A549 (cell line): Measurements from ENCODE around the gene MCOLN3. TPM values are rescaled to one million over a fixed set of nuclear protein-coding genes. Genes with fewer than 3 reads are reported as not detected.

ENCODE experiments used
- ATAC-seq, 2 experiments: fragments of 200-7000 bp in 1 of 2; fragments of >200 bp in 1 of 2; cut with Nextera tagmentation in 1 of 2; cut with Tn5 transposase in 1 of 2; 3 replicates each; pipeline versions ENCODE4 v1.8.0 to v1.9.1; 2018 to 2020; ENCODE audit warnings: mild to moderate bottlenecking in 1 of 2, moderate library complexity in 1 of 2
- CTCF ChIA-PET: fragments of 300-600 bp; sonication (Branson Sonifier 250); formaldehyde crosslinking; extraction: SDS; loops from one replicate; lab custom pipeline; 2021; ENCODE audit warnings: antibody characterized with exemption, inconsistent platforms; lab: Yijun Ruan, JAX
- POLR2A ChIA-PET: fragments of 350-600 bp; formaldehyde crosslinking; extraction: SDS; loops from one replicate; lab custom pipeline; 2021; ENCODE audit warnings: antibody characterized with exemption, inconsistent platforms; lab: Yijun Ruan, JAX
- DNase-seq, 2 experiments: peaks; one replicate each; pipeline versions ENCODE4 v3.0.0 to v3.0.0-alpha.2; 2011 to 2016; ENCODE audit warnings: low read depth in 1 of 2, low spot score in 1 of 2
- FAIRE-seq: peaks from 2 replicates; lab custom pipeline; 2011; peaks lifted over from hg19 to GRCh38; lab: Jason Lieb, UNC
- H3K27ac ChIP-seq, 2 experiments: fragments of >200 bp; sonication (Bioruptor Twin); formaldehyde crosslinking; 3 replicates each; pipeline ENCODE4 v1.5.1; 2016 to 2017
- H3K4me1 ChIP-seq: fragments of >200 bp; sonication (Bioruptor Twin); formaldehyde crosslinking; 3 replicates; pipeline ENCODE4 v1.6.1; 2016
- H3K4me2 ChIP-seq: fragments of >200 bp; sonication (Bioruptor Twin); formaldehyde crosslinking; 3 replicates; pipeline ENCODE4 v1.6.1; 2016
- H3K4me3 ChIP-seq: fragments of >200 bp; sonication (Bioruptor Twin); formaldehyde crosslinking; 3 replicates; pipeline ENCODE4 v1.5.1; 2016
- H3K9me3 ChIP-seq: fragments of >200 bp; sonication (Bioruptor Twin); formaldehyde crosslinking; 3 replicates; pipeline ENCODE4 v1.6.1; 2016
- CBX2 ChIP-seq: fragments of 200-600 bp; sonication (generic); IDR thresholded peaks from 2 replicates; pipeline ENCODE4 v1.6.1; 2016; ENCODE audit warnings: low read depth, mild to moderate bottlenecking, borderline replicate concordance
- CHD2 ChIP-seq: fragments of 150-350 bp; IDR thresholded peaks from 2 replicates; pipeline ENCODE4 v1.6.1; 2014; ENCODE audit warnings: low read length; ENCODE audit not compliant: partially characterized antibody
- CTCF ChIP-seq: fragments of >200 bp; sonication (Bioruptor Twin); formaldehyde crosslinking; IDR thresholded peaks from 3 replicates; pipeline ENCODE4 v1.5.1; 2016
- ELK1 ChIP-seq: fragments of 150-350 bp; IDR thresholded peaks from 2 replicates; pipeline ENCODE4 v1.6.1; 2014; ENCODE audit warnings: low read depth, mild to moderate bottlenecking, low read length
- EP300 ChIP-seq, 2 experiments: fragments of >200 bp; sonication (Bioruptor Twin); formaldehyde crosslinking; IDR thresholded peaks; 2 replicates in 1 of 2; 3 replicates in 1 of 2; pipeline ENCODE4 v1.6.1; 2016 to 2017
- ESRRA ChIP-seq: fragments of 150-350 bp; IDR thresholded peaks from 2 replicates; pipeline ENCODE4 v1.6.1; 2014; ENCODE audit warnings: mild to moderate bottlenecking, low read length, borderline replicate concordance
- FOSB ChIP-seq: fragments of 250-450 bp; sonication (Bioruptor Pico); IDR thresholded peaks from 2 replicates; pipeline ENCODE4 v1.5.0; 2020; ENCODE audit warnings: mild to moderate bottlenecking, moderate library complexity
- FOSL2 ChIP-seq, 2 experiments: fragments of 450-650 bp in 1 of 2; fragments of >200 bp in 1 of 2; sonication (Bioruptor Twin) in 1 of 2; formaldehyde crosslinking; IDR thresholded peaks; 2 replicates each; pipeline versions ENCODE4 v1.5.0 to v1.6.1; 2016 to 2020; ENCODE audit warnings: mild to moderate bottlenecking in 1 of 2, moderate library complexity in 1 of 2
- FOXS1 ChIP-seq: fragments of 250-450 bp; sonication (Bioruptor Pico); IDR thresholded peaks from 2 replicates; pipeline ENCODE4 v1.5.0; 2020; ENCODE audit warnings: mild to moderate bottlenecking, moderate library complexity
- HDAC2 ChIP-seq: fragments of 200-600 bp; sonication (generic); IDR thresholded peaks from 2 replicates; pipeline ENCODE4 v1.6.1; 2016
- HEYL ChIP-seq: fragments of 250-450 bp; sonication (Bioruptor Pico); IDR thresholded peaks from 2 replicates; pipeline ENCODE4 v1.8.0; 2021; ENCODE audit warnings: mild to moderate bottlenecking, moderate library complexity
- HMGXB4 ChIP-seq: fragments of 250-450 bp; sonication (Bioruptor Pico); IDR thresholded peaks from 2 replicates; pipeline ENCODE4 v1.5.0; 2021; ENCODE audit warnings: mild to moderate bottlenecking, moderate library complexity, borderline replicate concordance
- HOXB5 ChIP-seq: fragments of 250-450 bp; sonication (Bioruptor Pico); IDR thresholded peaks from 2 replicates; pipeline ENCODE4 v1.5.0; 2020; ENCODE audit warnings: mild to moderate bottlenecking, moderate library complexity
- JUNB ChIP-seq: fragments of >200 bp; sonication (Bioruptor Twin); formaldehyde crosslinking; IDR thresholded peaks from 2 replicates; pipeline ENCODE4 v1.6.1; 2016
- KDM1A ChIP-seq: fragments of 200-600 bp; sonication (generic); IDR thresholded peaks from 2 replicates; pipeline ENCODE4 v1.6.1; 2016; ENCODE audit warnings: low read depth, mild to moderate bottlenecking
- KDM5A ChIP-seq: fragments of 200-600 bp; sonication (generic); IDR thresholded peaks from 2 replicates; pipeline ENCODE4 v1.6.1; 2016; ENCODE audit warnings: antibody characterized with exemption, mild to moderate bottlenecking
- MAFK ChIP-seq: fragments of 450-650 bp; IDR thresholded peaks from 2 replicates; pipeline ENCODE4 v1.6.1; 2014; ENCODE audit not compliant: partially characterized antibody
- NFE2L2 ChIP-seq: fragments of 150-350 bp; conservative IDR thresholded peaks from 2 replicates; pipeline ENCODE4 v1.6.1; 2014; ENCODE audit warnings: low read length
- PBX3 ChIP-seq: IDR thresholded peaks from 2 replicates; pipeline ENCODE4 v1.6.1; 2012
- POLR2A ChIP-seq: IDR thresholded peaks from 2 replicates; pipeline ENCODE4 v1.6.1; 2012; ENCODE audit warnings: mild to moderate bottlenecking, low read length
- POLR2AphosphoS2 ChIP-seq: conservative IDR thresholded peaks from 2 replicates; pipeline ENCODE4 v1.6.1; 2012; ENCODE audit warnings: low read length, improper control_type of control experiment, inconsistent platforms
- RCOR1 ChIP-seq: fragments of 150-350 bp; IDR thresholded peaks from 2 replicates; pipeline ENCODE4 v1.6.1; 2014; ENCODE audit warnings: antibody characterized with exemption, low read length, low read depth
- SMC3 ChIP-seq: fragments of >200 bp; sonication (Bioruptor Twin); formaldehyde crosslinking; IDR thresholded peaks from 3 replicates; pipeline ENCODE4 v1.6.1; 2018; ENCODE audit warnings: inconsistent platforms
- SREBF2 ChIP-seq: fragments of 450-650 bp; IDR thresholded peaks from 2 replicates; pipeline ENCODE4 v1.6.1; 2014; ENCODE audit warnings: mild to moderate bottlenecking, moderate library complexity
- TP53 ChIP-seq: fragments of 250-450 bp; sonication (Bioruptor Pico); IDR thresholded peaks from 2 replicates; pipeline ENCODE4 v1.5.0; 2021; ENCODE audit warnings: mild to moderate bottlenecking, moderate library complexity
- ZC3H11A ChIP-seq: fragments of 450-650 bp; IDR thresholded peaks from 2 replicates; pipeline ENCODE4 v1.6.1; 2014; ENCODE audit warnings: antibody characterized with exemption, mild to moderate bottlenecking
- ZFP36 ChIP-seq: fragments of 450-650 bp; IDR thresholded peaks from 2 replicates; pipeline ENCODE4 v1.6.1; 2014; ENCODE audit warnings: borderline replicate concordance; ENCODE audit not compliant: partially characterized antibody
- ZSCAN20 ChIP-seq: fragments of 250-450 bp; sonication (Bioruptor Pico); IDR thresholded peaks from 2 replicates; pipeline ENCODE4 v1.8.0; 2022; ENCODE audit warnings: mild to moderate bottlenecking, moderate library complexity
- WGBS: methylation state at CpG from one replicate; pipeline ENCODE4 v1.1.6; 2017; ENCODE audit errors: missing lambda C conversion rate; 5-methylcytosine and 5-hydroxymethylcytosine counted together
- polyA plus RNA-seq, 4 experiments: library from polyadenylated mRNA; depleted of rRNA in 3 of 4; stranded (reverse); fragments of >200 nt; fragmentation: RNase III in 1 of 4; extraction: RNeasy Plus Mini Kit Qiagen cat#74134 plus additional on column Dnase treatment in 1 of 4; gene quantifications; 2 replicates in 3 of 4; 3 replicates in 1 of 4; pipeline ENCODE4 v1.2.3, GENCODE V29; 2011 to 2017

The MCOLN3 gene
- polyA plus RNA-seq, 2 of the 4 experiments (the other 2 are of a cell fraction): 4.2 to 6.7 TPM

GRCh38 chr1:85024736-85025135 is 23.6 kb downstream of the MCOLN3 start (continued):
- no peak for TF ChIP-seq ELK1
- no peak for TF ChIP-seq TP53 (CRISPR knock-in tag)
- TF ChIP-seq CBX2: no peak

GRCh38 chr1:85022700-85023099 is 25.6 kb downstream of the MCOLN3 start:
- Histone ChIP-seq H3K4me2 (no peak overlapping the region), H3K4me3 (no peak overlapping the region), H3K9me3 (no peaks in the 10 kb centered on the region), H3K27ac (no peak overlapping the region), H3K4me1 (no peaks in the 10 kb centered on the region)
- FAIRE-seq: no peak
- TF ChIP-seq CTCF: no peak
- no peak for TF ChIP-seq RCOR1
- no peak for TF ChIP-seq POLR2A
- TF ChIP-seq SREBF2: no peak
- no peak for TF ChIP-seq JUNB
- no peak for TF ChIP-seq PBX3
- TF ChIP-seq HOXB5 (CRISPR knock-in tag): no peak
- TF ChIP-seq ZSCAN20: no peak
- no peak for TF ChIP-seq FOSL2 (IDR thresholded peaks at IDR 0.05)
- no peak for TF ChIP-seq FOSL2 (CRISPR knock-in tag; IDR thresholded peaks at IDR 0.05)
- no peak for TF ChIP-seq FOXS1 (CRISPR knock-in tag)
- TF ChIP-seq EP300 (IDR thresholded peaks at IDR 0.05): no peak
- ChIA-PET POLR2A (no interaction called here), CTCF (interaction anchor here (0.6 to 3.6 kb wide), 3 partner anchors 17 to 1599 kb away, joined by 3 to 17 read pairs (median 5); no protein-coding TSS in a partner anchor)
- DNase-seq: no peak
- no peak for ATAC-seq

- ATAC-seq: no peak
- POLR2A ChIA-PET: no interaction called here
- Histone ChIP-seq H3K4me2 (no peak overlapping the region), H3K4me1 (no peaks in the 10 kb centered on the region), H3K27ac (no peak overlapping the region), H3K9me3 (no peaks in the 10 kb centered on the region), H3K4me3 (no peak overlapping the region)
- TF ChIP-seq KDM5A (no peak), ESRRA (no peak), HDAC2 (no peak), CHD2 (no peak), HOXB5 (CRISPR knock-in tag) (no peak), KDM1A (no peak), SMC3 (no peak), HMGXB4 (CRISPR knock-in tag) (no peak), HEYL (CRISPR knock-in tag) (no peak), POLR2AphosphoS2 (no peak), PBX3 (no peak), FOSB (no peak), ZFP36 (no peak), MAFK (no peak), ZC3H11A (no peak), ELK1 (no peak), NFE2L2 (no peak)
- no peak for DNase-seq
- FAIRE-seq: no peak
- CTCF ChIA-PET: no interaction called here
- WGBS: 62% methylated on average over 4 of the region's 4 CpGs
Measured at GRCh38 chr1:85019994-85020393, 28.3 kb downstream of the MCOLN3 start.
